HepG2 (cell line): Measurements from ENCODE around the gene TPRX1. TPM values are rescaled to one million over a fixed set of nuclear protein-coding genes. Genes with fewer than 3 reads are reported as not detected.
A peak's percentile ranks its signal among the peaks of the same experiment; 100 is the strongest.

ENCODE experiments used
- ATAC-seq: fragments of 200-7000 bp; cut with Tn5 transposase; 3 replicates; pipeline ENCODE4 v1.9.1; 2020; ENCODE audit warnings: mild to moderate bottlenecking, moderate library complexity
- BruUV-seq: library from RNA; stranded (reverse); fragments of 400-500 nt; replicated peaks from 2 replicates; lab custom pipeline; 2021; lab: Mats Ljungman, UMichigan
- CTCF ChIA-PET: fragments of 300-600 bp; formaldehyde crosslinking; extraction: SDS; loops from one replicate; lab custom pipeline; 2021; ENCODE audit warnings: low total read pairs, inconsistent platforms, low intra/inter-chr PET ratio; lab: Yijun Ruan, JAX
- POLR2A ChIA-PET: fragments of 350-600 bp; sonication (Branson Sonifier 250); formaldehyde crosslinking; loops from one replicate; lab custom pipeline; 2020; ENCODE audit warnings: antibody characterized with exemption, inconsistent platforms; lab: Yijun Ruan, JAX
- DNase-seq: peaks from one replicate; pipeline ENCODE4 v3.0.0-alpha.2; 2015; ENCODE audit warnings: low spot score
- FAIRE-seq: peaks from 3 replicates; lab custom pipeline; 2011; peaks lifted over from hg19 to GRCh38; lab: Jason Lieb, UNC
- H2AFZ ChIP-seq: one replicate; pipeline ENCODE4 v1.6.1; 2011; ENCODE audit warnings: low read length, inconsistent platforms
- H3K27ac ChIP-seq: fragments of 300-600 bp; 3 replicates; pipeline ENCODE4 v1.8.0; 2011; ENCODE audit warnings: mixed run types, mild to moderate bottlenecking, mixed read lengths, low read length, inconsistent platforms; ENCODE audit not compliant: insufficient read depth; ENCODE audit errors: extremely low read length
- H3K27me3 ChIP-seq, 2 experiments: fragments of 200-600 bp in 1 of 2; 2 replicates in 1 of 2; 3 replicates in 1 of 2; pipeline versions ENCODE4 v1.6.0 to v1.8.0; 2011; ENCODE audit warnings: low read length in 2 of 2, mild to moderate bottlenecking in 2 of 2, moderate library complexity in 2 of 2, inconsistent platforms in 1 of 2; ENCODE audit not compliant: insufficient read depth in 2 of 2, control insufficient read depth in 1 of 2
- H3K36me3 ChIP-seq, 2 experiments: fragments of 200-600 bp in 1 of 2; replicated peaks in 1 of 2; 2 replicates in 1 of 2; 3 replicates in 1 of 2; pipeline versions ENCODE4 v1.5.1 to v1.8.0; 2011; ENCODE audit warnings: low read length in 2 of 2, inconsistent platforms in 1 of 2; ENCODE audit not compliant: insufficient read depth in 2 of 2, control insufficient read depth in 1 of 2
- H3K4me1 ChIP-seq: 2 replicates; pipeline ENCODE4 v1.5.1; 2012; ENCODE audit warnings: low read length, inconsistent platforms; ENCODE audit not compliant: insufficient read depth
- H3K4me2 ChIP-seq: 2 replicates; pipeline ENCODE4 v1.6.0; 2011; ENCODE audit warnings: low read depth, low read length, inconsistent platforms
- H3K4me3 ChIP-seq, 3 experiments: fragments of 200-600 bp in 1 of 3; sonication (generic), shearing (Covaris generic) in 1 of 3; replicated peaks in 1 of 3; 2 replicates each; pipeline ENCODE4 v1.5.1; 2011 to 2016; ENCODE audit warnings: low read length in 3 of 3, inconsistent platforms in 2 of 3, low read depth in 2 of 3, mild to moderate bottlenecking in 2 of 3, control low read depth in 1 of 3, mixed read lengths in 1 of 3; ENCODE audit not compliant: insufficient read depth in 1 of 3
- H3K79me2 ChIP-seq: one replicate; pipeline ENCODE4 v1.6.1; 2011; ENCODE audit warnings: low read length, inconsistent platforms; ENCODE audit not compliant: insufficient read depth
- H3K9ac ChIP-seq: 2 replicates; pipeline ENCODE4 v1.6.0; 2011; ENCODE audit warnings: mild to moderate bottlenecking, low read depth, low read length, inconsistent platforms; ENCODE audit not compliant: insufficient read depth
- H3K9me3 ChIP-seq: 2 replicates; pipeline ENCODE4 v1.5.1; 2012; ENCODE audit warnings: mild to moderate bottlenecking, low read length
- H4K20me1 ChIP-seq: 2 replicates; pipeline ENCODE4 v1.6.0; 2011; ENCODE audit warnings: inconsistent platforms, mild to moderate bottlenecking, low read length, moderate library complexity; ENCODE audit not compliant: insufficient read depth
- AGO2 ChIP-seq: fragments of 200-400 bp; formaldehyde crosslinking; optimal IDR thresholded peaks from 2 replicates; pipeline ENCODE3; 2017; ENCODE audit warnings: mild to moderate bottlenecking, low read depth, low read length, moderate library complexity
- ASH2L ChIP-seq: fragments of 300-600, 200-600 bp; sonication (generic); IDR thresholded peaks from 2 replicates; pipeline ENCODE4 v1.7.0; 2017; ENCODE audit warnings: low read depth, mild to moderate bottlenecking, moderate library complexity, mixed read lengths, low read length; ENCODE audit not compliant: insufficient read length
- BORCS8-MEF2B ChIP-seq: sonication (generic); formaldehyde crosslinking; IDR thresholded peaks from 2 replicates; pipeline ENCODE4 v1.8.0; 2022; ENCODE audit warnings: mild to moderate bottlenecking, missing genetic modification reagents
- ETV6 ChIP-seq: sonication (generic); formaldehyde crosslinking; conservative IDR thresholded peaks from 2 replicates; pipeline ENCODE4 v1.4.0; 2020; ENCODE audit warnings: missing genetic modification reagents
- JUNB ChIP-seq: sonication (generic); formaldehyde crosslinking; IDR thresholded peaks from 2 replicates; pipeline ENCODE4 v1.8.0; 2022; ENCODE audit warnings: missing genetic modification reagents, mild to moderate bottlenecking, borderline replicate concordance
- MAFG ChIP-seq: sonication (generic); formaldehyde crosslinking; IDR thresholded peaks from 2 replicates; pipeline ENCODE4 v1.5.1; 2020; ENCODE audit warnings: mild to moderate bottlenecking, missing genetic modification reagents
- RBFOX2 ChIP-seq: fragments of 200-400 bp; formaldehyde crosslinking; IDR thresholded peaks from 2 replicates; pipeline ENCODE4 v1.6.1; 2017; ENCODE audit warnings: low read depth, mild to moderate bottlenecking, low read length
- RBM22 ChIP-seq: fragments of 200-400 bp; formaldehyde crosslinking; optimal IDR thresholded peaks from 2 replicates; pipeline ENCODE3; 2017; ENCODE audit warnings: mild to moderate bottlenecking, low read length, moderate library complexity
- SAP130 ChIP-seq: IDR thresholded peaks from 2 replicates; pipeline ENCODE4 v1.6.1; 2016; ENCODE audit warnings: low read depth
- ZNF329 ChIP-seq: sonication (generic); formaldehyde crosslinking; IDR thresholded peaks from 2 replicates; pipeline ENCODE4 v1.9.0; 2021; ENCODE audit warnings: low read depth, mild to moderate bottlenecking, missing genetic modification reagents
- ZNF430 ChIP-seq: sonication (generic); formaldehyde crosslinking; IDR thresholded peaks from 2 replicates; pipeline ENCODE4 v1.9.0; 2021; ENCODE audit warnings: mild to moderate bottlenecking, missing genetic modification reagents
- WGBS: methylation state at CpG from one replicate; pipeline ENCODE4 v1.1.6; 2017; ENCODE audit warnings: low lambda C conversion rate; 5-methylcytosine and 5-hydroxymethylcytosine counted together
- in situ Hi-C: cut with HindIII; loops from 2 replicates; pipeline ENCODE4 v1.10.0; 2017; ENCODE audit warnings: low pct_unique_long_range_greater_than_20kb; ENCODE audit not compliant: extremely low pct_ligation_motif_present
- intact Hi-C: fragments of 100-400 bp; cut with micrococcal nuclease; formaldehyde crosslinking; loops from one replicate; pipeline ENCODE4 v1.10.0; 2022; ENCODE audit not compliant: unreplicated experiment
- polyA plus RNA-seq, 8 experiments: library from polyadenylated mRNA; depleted of rRNA in 3 of 8; stranded (reverse) in 7 of 8; unstranded in 1 of 8; fragments of >200 nt; fragmentation: Illumina TruSeq in 4 of 8; extraction: Trizol in 4 of 8; gene quantifications; 2 replicates each; pipeline versions ENCODE4 v1.2.1 to v1.2.3, GENCODE V29; 2011 to 2016; ENCODE audit warnings: low read depth in 4 of 8, missing spikeins in 1 of 8, mixed read lengths in 1 of 8; ENCODE audit not compliant: insufficient read depth in 1 of 8
- total RNA-seq, 5 experiments: library from RNA; depleted of rRNA; stranded (reverse); fragments of >200 nt; fragmentation: Illumina TruSeq; extraction: Trizol; gene quantifications; 2 replicates each; pipeline ENCODE4 v1.2.3, GENCODE V29; 2016; ENCODE audit warnings: low read depth in 1 of 5
- TF ChIP-seq, protein P1 (sequence below): sonication (generic); formaldehyde crosslinking; IDR thresholded peaks from 2 replicates; pipeline ENCODE4 v1.5.0; 2020; ENCODE audit warnings: missing genetic modification reagents, mild to moderate bottlenecking, borderline replicate concordance
- TF ChIP-seq, protein P2 (sequence below): sonication (generic); formaldehyde crosslinking; conservative IDR thresholded peaks from 2 replicates; pipeline ENCODE4 v1.4.0; 2020; ENCODE audit warnings: missing genetic modification reagents
- TF ChIP-seq, protein P3 (sequence below): sonication (generic); formaldehyde crosslinking; IDR thresholded peaks from 2 replicates; pipeline ENCODE4 v1.5.1; 2020; ENCODE audit warnings: missing genetic modification reagents, mild to moderate bottlenecking, borderline replicate concordance
- TF ChIP-seq, protein P4 (sequence below): sonication (generic); formaldehyde crosslinking; IDR thresholded peaks from 2 replicates; pipeline ENCODE4 v1.9.0; 2021; ENCODE audit warnings: missing genetic modification reagents, mild to moderate bottlenecking, borderline replicate concordance
- TF ChIP-seq, protein P5 (sequence below): sonication (generic); formaldehyde crosslinking; IDR thresholded peaks from 2 replicates; pipeline ENCODE4 v1.8.0; 2022; ENCODE audit warnings: missing genetic modification reagents, mild to moderate bottlenecking, inconsistent platforms, borderline replicate concordance

Gene TPRX1
- total and polyA plus RNA-seq, 2 of the 13 experiments (the other 11 are each of a cell fraction or from before 2014, with no cell fraction given) = not detected

DNA sequence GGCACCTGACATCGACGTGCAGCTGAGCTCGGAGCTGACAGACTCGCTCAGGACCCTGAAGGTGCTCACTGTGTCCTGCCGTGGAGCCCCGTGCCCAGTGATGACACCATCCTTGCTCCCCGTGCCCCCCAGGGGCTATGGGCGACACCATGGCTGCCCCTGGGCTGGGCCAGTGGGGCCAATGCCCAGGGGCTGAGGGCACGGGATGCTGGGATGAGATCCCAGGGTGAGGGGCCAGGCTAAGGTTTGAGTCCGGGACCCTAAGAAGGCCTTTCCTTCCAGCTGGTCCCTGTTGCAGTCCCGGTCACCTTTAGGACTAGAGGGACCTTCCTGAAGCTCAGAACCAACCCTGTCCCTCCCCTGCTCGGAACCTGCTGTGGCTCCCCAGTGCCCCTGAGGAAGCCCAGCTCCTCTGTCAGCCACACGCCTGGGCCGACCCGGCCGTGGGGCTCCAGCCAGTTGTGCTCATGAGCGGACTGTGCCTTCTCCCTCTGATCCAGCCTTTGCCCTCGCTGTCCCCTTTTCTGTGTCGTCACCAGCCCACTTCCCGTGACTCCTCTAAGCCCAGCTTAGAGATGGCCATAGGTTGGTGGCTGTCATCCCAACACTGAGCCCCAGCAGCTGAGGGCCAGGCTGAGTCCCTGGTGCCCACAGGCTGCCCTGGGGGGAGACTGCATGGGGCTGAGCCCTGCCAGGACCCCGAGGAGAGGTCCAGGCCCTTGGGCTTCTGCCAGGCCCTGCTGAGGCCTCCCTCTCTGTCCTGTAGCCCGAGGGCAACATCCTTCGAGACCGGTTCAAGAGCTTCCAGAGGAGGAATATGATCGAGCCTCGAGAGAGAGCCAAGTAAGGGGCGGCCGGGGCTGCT, 48.4 kb downstream of the TPRX1 start:
- in situ Hi-C loops = no loop called here
- WGBS = 99% methylated on average over 22 of the region's 28 CpGs
- ATAC-seq (no peak), FAIRE-seq (no peak), DNase-seq (no peak)
- no peaks in the 10 kb centered on the region for H3K79me2 ChIP-seq
- no peak overlapping the region for H3K9ac ChIP-seq
- H2AFZ ChIP-seq = no peak overlapping the region
- POLR2A ChIA-PET = interaction anchor here (1.1 kb wide), 1 partner anchor 11 kb away, joined by 4 read pairs; the partner anchor contains the start of gene NOP53
- H3K27me3 ChIP-seq = no peaks in the 10 kb centered on the region
- CTCF ChIA-PET = no interaction called here
- peaks cover 25 to 60% of the 10 kb centered on the region in 2 experiments; a peak in 4 of 5 replicates for H3K36me3 ChIP-seq
- no peak overlapping the region for H3K27ac ChIP-seq
- no peaks in the 10 kb centered on the region for H3K9me3 ChIP-seq
- H3K4me1 ChIP-seq = peaks cover 28% of the 10 kb centered on the region
- H4K20me1 ChIP-seq = 0 out of 2 replicates have a peak, but pooled peaks cover 5% of the 10 kb centered on the region
- H3K4me2 ChIP-seq = no peak overlapping the region
- H3K4me3 ChIP-seq = no peak overlapping the region
- no TSS peak for BruUV-seq
- intact Hi-C loops = no loop called here
- no peak for TF ChIP-seq ZNF430 (CRISPR knock-in tag)
- no peak for TF ChIP-seq JUNB (CRISPR knock-in tag)
- TF ChIP-seq AGO2 = peak; percentile 68
- TF ChIP-seq, protein P1, sequence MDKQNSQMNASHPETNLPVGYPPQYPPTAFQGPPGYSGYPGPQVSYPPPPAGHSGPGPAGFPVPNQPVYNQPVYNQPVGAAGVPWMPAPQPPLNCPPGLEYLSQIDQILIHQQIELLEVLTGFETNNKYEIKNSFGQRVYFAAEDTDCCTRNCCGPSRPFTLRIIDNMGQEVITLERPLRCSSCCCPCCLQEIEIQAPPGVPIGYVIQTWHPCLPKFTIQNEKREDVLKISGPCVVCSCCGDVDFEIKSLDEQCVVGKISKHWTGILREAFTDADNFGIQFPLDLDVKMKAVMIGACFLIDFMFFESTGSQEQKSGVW = no peak
- TF ChIP-seq, protein P2, sequence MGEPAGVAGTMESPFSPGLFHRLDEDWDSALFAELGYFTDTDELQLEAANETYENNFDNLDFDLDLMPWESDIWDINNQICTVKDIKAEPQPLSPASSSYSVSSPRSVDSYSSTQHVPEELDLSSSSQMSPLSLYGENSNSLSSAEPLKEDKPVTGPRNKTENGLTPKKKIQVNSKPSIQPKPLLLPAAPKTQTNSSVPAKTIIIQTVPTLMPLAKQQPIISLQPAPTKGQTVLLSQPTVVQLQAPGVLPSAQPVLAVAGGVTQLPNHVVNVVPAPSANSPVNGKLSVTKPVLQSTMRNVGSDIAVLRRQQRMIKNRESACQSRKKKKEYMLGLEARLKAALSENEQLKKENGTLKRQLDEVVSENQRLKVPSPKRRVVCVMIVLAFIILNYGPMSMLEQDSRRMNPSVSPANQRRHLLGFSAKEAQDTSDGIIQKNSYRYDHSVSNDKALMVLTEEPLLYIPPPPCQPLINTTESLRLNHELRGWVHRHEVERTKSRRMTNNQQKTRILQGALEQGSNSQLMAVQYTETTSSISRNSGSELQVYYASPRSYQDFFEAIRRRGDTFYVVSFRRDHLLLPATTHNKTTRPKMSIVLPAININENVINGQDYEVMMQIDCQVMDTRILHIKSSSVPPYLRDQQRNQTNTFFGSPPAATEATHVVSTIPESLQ (CRISPR knock-in tag) = no peak
- TF ChIP-seq, protein P3, sequence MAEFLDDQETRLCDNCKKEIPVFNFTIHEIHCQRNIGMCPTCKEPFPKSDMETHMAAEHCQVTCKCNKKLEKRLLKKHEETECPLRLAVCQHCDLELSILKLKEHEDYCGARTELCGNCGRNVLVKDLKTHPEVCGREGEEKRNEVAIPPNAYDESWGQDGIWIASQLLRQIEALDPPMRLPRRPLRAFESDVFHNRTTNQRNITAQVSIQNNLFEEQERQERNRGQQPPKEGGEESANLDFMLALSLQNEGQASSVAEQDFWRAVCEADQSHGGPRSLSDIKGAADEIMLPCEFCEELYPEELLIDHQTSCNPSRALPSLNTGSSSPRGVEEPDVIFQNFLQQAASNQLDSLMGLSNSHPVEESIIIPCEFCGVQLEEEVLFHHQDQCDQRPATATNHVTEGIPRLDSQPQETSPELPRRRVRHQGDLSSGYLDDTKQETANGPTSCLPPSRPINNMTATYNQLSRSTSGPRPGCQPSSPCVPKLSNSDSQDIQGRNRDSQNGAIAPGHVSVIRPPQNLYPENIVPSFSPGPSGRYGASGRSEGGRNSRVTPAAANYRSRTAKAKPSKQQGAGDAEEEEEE (CRISPR knock-in tag) = no peak
- no peak for TF ChIP-seq ZNF329 (CRISPR knock-in tag)
- TF ChIP-seq ETV6 (CRISPR knock-in tag) = no peak
- peak; percentile 75 for TF ChIP-seq RBM22
- TF ChIP-seq MAFG (CRISPR knock-in tag) = no peak
- no peak for TF ChIP-seq BORCS8-MEF2B
- TF ChIP-seq RBFOX2 = peak; percentile 61
- TF ChIP-seq SAP130 = no peak
- TF ChIP-seq ASH2L = no peak
- TF ChIP-seq, protein P4, sequence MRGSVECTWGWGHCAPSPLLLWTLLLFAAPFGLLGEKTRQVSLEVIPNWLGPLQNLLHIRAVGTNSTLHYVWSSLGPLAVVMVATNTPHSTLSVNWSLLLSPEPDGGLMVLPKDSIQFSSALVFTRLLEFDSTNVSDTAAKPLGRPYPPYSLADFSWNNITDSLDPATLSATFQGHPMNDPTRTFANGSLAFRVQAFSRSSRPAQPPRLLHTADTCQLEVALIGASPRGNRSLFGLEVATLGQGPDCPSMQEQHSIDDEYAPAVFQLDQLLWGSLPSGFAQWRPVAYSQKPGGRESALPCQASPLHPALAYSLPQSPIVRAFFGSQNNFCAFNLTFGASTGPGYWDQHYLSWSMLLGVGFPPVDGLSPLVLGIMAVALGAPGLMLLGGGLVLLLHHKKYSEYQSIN (CRISPR knock-in tag) = no peak
- TF ChIP-seq, protein P5, sequence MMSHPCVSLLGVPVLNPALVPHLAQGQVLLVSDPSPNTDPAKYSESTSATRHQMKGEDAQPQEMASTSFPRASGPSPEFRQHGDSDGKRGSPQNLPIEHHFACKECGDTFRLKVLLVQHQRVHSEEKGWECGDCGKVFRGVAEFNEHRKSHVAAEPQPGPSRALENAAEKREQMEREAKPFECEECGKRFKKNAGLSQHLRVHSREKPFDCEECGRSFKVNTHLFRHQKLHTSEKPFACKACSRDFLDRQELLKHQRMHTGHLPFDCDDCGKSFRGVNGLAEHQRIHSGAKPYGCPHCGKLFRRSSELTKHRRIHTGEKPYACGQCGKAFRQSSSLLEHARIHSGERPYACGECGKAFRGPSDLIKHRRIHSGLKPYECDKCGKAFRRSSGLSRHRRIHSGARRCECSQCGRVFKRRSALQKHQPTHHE (CRISPR knock-in tag) = no peak
